Uterus (tissue), 2 donors: Measurements from ENCODE around the gene FIBIN.

Experiments
- CTCF ChIP-seq, 4 experiments: fragments of 200-600 bp in 2 of 4; fragments of 450-650 bp in 2 of 4; sonication (generic) in 2 of 4; IDR thresholded peaks; one replicate each; pipeline ENCODE4 v1.5.1; 2016 to 2019; ENCODE audit warnings: antibody characterized with exemption in 4 of 4, mild to moderate bottlenecking in 2 of 4, moderate library complexity in 1 of 4
- POLR2A ChIP-seq, 2 donors: fragments of 450-650 bp; IDR thresholded peaks; one replicate each; pipeline ENCODE4 v1.6.1; 2016; ENCODE audit warnings: antibody characterized with exemption in 2 of 2, mild to moderate bottlenecking in 1 of 2, moderate library complexity in 1 of 2

GRCh38 chr11:27011560-27012233 is 17.8 kb downstream of the FIBIN start:
- TF ChIP-seq CTCF (IDR thresholded peaks at IDR 0.05) (no peak), POLR2A (IDR thresholded peaks at IDR 0.05) (no peak)
